HG03108 (cell line): ENCODE data around the gene LINGO1.

Experiments used
- ATAC-seq: cut with Tn5 transposase; IDR thresholded peaks from one replicate; pipeline ENCODE4 v1.9.1; 2021; ENCODE audit warnings: moderate library complexity; ENCODE audit not compliant: unreplicated experiment

Gene LINGO1

GRCh38 chr15:77617476-77618230 lies 15.1 kb downstream of the LINGO1 start:
- no peak for ATAC-seq

DNA sequence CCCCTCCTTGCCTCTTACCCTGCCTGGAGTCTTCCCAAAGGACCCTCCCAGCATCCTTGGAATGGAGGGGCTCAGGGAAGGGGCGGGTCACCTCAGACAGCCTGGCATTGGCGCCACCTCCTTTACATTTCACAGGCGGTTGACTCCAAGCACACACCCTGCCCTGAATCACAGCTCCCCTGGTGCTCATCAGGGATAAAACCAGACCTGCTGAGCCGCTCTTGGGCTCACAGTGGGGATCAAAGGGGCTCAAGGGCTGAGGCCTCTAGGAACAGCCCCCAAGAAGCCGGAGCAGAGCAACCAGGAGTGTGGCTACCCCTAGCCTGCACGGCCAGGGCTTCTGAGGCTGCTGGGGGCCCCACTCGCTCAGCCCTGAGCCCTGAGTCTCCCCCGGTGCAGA lies 16.6 kb downstream of the LINGO1 start:
- ATAC-seq: no peak

DNA sequence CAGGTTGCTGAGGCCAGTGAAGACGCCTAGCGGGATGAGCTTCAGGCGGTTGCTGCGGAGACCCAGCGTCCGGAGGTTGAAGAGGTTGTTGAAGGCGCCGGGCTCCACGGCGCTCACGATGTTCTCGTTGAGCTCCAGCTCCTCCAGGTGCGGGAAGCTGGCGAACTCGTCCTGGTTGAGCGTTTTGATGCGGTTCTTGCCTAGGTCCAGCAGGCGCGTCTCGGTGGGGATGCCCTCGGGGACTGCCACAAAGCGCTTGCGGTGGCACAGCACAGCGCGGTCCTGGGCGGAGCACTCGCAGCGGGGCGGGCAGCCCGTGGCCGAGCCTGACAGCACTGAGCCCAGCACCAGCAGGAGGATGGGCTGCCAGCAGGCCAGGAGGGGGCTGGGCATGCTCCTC lies 17.2 kb downstream of the LINGO1 start:
- no peak for ATAC-seq

DNA sequence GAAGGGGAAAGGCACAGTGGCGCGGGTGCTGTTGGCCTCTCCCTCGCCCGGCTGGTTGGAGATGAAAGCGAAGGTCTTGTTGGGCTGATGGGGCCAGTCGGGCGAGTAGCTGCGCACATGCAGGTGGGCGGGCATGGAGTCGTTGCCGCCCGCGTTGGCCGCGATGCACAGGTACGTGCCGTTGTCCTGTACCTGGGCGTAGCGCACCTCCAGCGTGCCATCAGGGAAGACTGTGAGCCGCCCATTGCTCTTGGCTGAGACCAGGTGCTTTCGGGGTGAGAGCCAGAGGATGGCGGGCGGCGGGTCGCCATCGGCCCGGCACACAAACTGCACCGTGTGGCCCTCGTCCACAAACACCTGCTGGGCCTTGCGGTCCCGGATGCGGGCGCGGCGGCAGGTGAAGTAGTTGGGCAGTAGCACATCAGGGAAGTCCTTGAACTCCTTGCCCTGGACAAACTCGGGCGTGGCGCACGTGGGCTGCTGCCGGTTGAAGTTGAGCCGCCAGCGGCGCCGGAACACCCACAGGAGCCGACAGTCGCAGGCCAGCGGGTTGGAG lies 18.4 kb downstream of the LINGO1 start:
- ATAC-seq: no peak

- ATAC-seq: no peak
Measured at GRCh38 chr15:77613814-77614213, 18.9 kb downstream of the LINGO1 start.

GRCh38 chr15:77612958-77613601 lies 19.6 kb downstream of the LINGO1 start:
- no peak for ATAC-seq

GRCh38 chr15:77611767-77612166 lies 20.9 kb downstream of the LINGO1 start:
- ATAC-seq: no peak

DNA sequence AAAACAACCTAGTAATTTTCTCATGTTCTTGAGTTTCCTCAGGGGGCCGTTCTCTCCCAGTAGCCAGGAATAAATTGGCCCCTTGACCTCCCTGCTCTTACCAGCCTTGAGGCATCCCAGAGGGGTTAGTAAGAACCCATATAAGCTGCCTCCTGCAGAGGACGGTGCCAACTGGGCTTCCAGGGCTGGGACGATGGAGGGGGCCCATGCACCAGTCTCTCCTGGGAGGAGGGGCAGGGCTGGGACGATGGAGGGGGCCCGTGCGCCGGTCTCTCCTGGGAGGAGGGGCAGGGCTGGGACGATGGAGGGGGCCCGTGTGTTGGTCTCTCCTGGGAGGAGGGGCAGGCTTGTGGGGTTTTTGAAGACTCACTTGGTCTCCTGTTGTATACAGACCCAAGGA lies 22.0 kb downstream of the LINGO1 start:
- ATAC-seq: no peak

DNA sequence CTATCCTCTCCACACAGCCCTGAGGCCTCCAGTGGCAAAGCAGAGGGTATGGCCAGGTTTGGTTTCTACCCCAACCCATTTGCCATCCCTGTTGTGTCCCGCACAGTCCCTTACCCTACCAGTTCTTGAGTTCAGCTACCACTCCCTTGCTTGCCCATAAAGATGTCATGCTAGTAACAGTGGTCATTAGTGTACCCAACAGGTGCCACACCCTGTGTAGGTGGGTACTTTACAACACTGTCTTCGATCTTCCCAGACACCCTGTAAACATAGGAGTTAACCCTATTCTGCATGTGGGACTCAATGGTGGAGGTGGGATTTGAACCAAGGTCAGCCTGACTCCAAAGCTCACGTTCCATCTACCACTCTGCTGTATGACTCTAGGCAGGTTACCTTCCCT lies 23.2 kb downstream of the LINGO1 start:
- ATAC-seq: no peak

DNA sequence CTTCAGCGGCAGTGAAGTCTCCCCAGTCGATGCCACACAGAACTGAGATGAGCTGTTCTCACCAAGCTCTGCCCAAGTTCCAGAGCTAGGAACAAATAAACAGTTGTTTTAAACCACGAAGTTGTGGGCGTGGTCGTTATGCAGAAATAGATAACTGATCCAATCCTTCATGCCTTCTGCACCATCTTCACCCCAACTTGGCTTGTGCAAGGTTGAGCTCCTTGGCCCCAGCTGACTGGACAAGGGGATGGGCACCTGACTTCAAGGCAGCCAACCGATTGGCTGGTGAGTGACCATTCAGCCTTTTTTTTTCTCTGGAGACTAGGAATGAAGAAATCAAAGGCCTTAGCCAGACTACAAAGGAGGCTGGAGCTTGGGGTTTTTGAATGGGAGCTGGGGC lies 23.9 kb downstream of the LINGO1 start:
- no peak for ATAC-seq

GRCh38 chr15:77607894-77608261 lies 24.8 kb downstream of the LINGO1 start:
- no peak for ATAC-seq

DNA sequence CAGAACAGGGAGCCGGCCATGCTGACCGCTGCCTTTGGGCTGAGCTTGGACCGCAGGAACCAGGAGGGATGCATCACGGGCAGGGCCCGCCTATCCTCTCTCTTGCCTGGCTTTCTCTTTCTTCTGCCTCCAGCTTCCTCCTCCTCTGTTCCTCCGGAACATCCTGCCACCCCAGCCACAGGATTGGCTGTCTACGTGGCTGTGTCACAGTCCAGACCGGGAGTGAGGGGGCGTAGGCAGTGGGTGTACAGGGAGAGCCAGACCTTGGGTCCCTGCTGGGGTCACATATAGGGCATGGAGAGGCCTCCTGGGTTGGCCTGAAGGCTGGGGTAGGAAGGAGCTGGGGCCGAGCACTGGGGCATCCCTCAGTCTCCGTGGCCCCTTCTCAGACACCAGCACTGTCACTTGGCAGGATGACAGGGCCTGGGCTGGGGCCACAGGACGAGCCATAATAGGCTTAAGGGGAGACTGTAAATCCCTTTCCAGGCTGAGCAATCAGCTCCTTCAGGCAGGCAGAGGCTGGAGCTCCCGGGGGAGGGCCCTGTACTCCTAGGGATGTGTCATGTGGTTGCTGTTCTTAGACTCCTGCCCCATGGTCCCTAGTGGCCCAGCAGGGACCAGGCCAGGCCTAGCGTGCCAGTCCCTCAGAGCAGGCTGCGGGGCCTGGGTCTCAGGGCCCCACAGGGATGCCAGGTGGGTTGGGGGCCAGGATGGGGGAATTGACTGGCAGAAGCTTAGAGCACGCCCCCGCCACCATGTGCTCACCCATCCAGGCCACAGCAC lies 25.4 kb downstream of the LINGO1 start:
- no peak for ATAC-seq

- ATAC-seq: no peak
Measured at GRCh38 chr15:77606142-77607034, 26.3 kb downstream of the LINGO1 start.

DNA sequence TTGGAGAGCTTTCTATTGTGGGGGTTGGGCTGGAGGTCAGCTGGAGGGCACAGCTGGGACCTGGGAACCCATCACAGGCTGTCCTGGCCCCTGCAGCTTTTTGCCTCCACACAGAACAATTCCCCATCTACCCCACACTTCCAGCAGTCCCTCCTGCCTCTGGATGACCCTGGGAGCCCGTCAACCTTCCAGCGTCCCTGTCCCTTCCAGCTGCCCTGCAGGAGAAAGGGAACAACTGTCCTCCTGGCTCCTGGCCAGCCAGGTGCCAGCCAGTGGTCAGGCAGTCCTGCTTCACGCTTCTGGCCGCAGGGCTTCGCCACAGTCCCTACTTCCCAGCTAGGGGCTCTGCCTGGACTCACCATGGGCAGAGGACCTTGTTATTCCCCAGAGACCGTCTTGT lies 27.2 kb downstream of the LINGO1 start:
- no peak for ATAC-seq

- ATAC-seq: no peak
Measured at GRCh38 chr15:77604973-77605372, 27.7 kb downstream of the LINGO1 start.

- ATAC-seq: no peak
Measured at GRCh38 chr15:77603611-77604336, 28.9 kb downstream of the LINGO1 start.

DNA sequence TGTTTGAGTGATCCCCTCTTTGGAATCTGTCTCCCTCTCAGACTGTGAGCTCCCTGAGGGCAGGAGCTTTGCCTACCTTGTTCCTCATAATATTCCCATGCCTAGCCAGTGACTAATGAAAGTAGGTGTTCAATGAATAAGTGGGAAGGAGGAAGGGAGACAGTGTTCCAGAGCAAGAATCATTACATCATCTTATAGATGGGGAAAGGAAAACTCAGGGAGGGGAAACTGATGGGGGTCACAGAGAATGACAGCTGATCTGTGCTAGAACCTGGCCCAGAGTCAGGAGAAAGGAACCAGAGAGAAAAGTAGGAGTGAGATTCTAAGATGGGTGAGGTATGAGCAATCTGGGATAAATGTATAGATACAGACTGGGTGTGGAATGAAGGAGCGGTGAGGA lies 29.9 kb downstream of the LINGO1 start:
- ATAC-seq: no peak

DNA sequence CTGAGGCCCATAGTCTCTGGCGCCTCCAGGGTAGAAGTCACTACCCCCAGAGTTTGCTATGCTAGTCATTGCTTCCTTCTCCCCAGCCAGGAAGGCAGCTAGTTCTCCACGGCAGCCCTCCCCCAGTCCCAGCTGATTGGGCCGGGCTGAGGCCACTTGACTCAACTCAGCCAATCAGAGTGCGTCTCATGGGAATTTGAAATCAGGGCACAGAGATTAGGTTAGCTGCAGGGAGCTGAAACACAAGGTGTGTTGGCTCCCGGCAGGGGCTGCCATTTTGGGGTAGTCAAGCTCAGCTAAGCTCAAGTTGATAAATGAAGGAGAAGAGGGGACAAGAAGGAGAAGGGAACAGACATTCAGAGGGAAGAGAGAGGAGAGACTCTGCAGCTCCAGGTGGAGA lies 32.8 kb downstream of the LINGO1 start:
- ATAC-seq: no peak

DNA sequence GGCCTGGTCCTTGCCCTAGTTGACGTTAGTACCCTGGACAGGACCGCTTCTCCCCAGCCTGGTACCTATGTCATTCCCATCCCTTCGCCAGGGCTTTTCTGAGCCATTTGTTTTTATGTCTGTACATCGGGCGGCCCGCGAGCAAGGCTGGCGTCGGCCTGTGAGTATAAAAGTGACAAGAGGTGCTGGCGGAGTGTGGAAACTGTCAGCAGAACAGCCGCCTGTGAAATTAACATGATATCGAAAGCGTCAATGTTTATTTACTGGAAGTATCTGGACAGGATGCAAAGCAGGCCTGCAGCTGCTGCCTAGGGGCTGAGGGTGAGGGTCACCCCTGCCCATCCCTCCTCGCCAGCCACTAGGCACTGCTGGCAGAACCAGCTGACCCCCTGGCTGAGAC lies 33.4 kb downstream of the LINGO1 start:
- ATAC-seq: no peak

DNA sequence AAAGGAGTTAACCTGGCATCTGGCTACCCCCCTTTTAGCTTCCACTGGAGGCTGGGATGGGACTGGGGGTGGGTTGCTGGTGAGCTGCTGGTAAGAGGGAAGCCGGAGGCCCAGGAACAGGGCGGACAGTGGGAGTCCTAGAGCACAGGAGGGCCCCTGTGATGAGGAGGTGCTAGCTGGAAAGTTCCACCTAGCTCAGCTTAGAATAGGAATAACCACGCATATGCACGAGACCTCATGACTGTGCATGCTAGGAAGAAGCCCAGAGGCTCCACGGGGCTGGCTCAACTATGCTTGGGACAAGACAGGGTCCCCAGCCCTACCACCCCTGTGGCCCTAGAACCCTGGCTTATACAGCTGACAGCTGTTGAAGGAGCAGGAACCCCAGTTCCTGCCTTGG lies 34.1 kb downstream of the LINGO1 start:
- no peak for ATAC-seq
